AG04450 (cell line): Measurements from ENCODE around the gene WASF3. TPM values are rescaled to one million over a fixed set of nuclear protein-coding genes. Genes with fewer than 3 reads are reported as not detected.

Source experiments
- CTCF ChIA-PET: fragments of 300-600, 350-600 bp; formaldehyde crosslinking; extraction: SDS; loops from one replicate; lab custom pipeline; 2022; ENCODE audit warnings: antibody characterized with exemption, inconsistent platforms; lab: Charles Lee
- POLR2A ChIA-PET: fragments of 350-600 bp; formaldehyde crosslinking; extraction: SDS; loops from one replicate; lab custom pipeline; 2021; ENCODE audit warnings: antibody characterized with exemption, inconsistent platforms; lab: Yijun Ruan, JAX
- DNase-seq: peaks from one replicate; pipeline ENCODE4 v3.0.0-alpha.2; 2011; ENCODE audit warnings: low read depth, low spot score
- H3K27ac ChIP-seq: one replicate; pipeline ENCODE4 v1.5.1; 2012; ENCODE audit warnings: low read depth, low read length, control low read depth
- H3K27me3 ChIP-seq: one replicate; pipeline ENCODE4 v1.6.0; 2012; ENCODE audit warnings: low read length; ENCODE audit not compliant: control insufficient read depth, insufficient read depth
- H3K4me3 ChIP-seq: 2 replicates; pipeline ENCODE4 v1.5.1; 2011; ENCODE audit warnings: mild to moderate bottlenecking, low read depth, low read length, control low read depth
- H3K9me3 ChIP-seq: 2 replicates; pipeline ENCODE4 v1.5.1; 2012; ENCODE audit warnings: low read length; ENCODE audit not compliant: control insufficient read depth, insufficient read depth
- polyA plus RNA-seq: library from polyadenylated mRNA; depleted of rRNA; stranded (reverse); fragments of >200 nt; gene quantifications from 2 replicates; pipeline ENCODE4 v1.2.3, GENCODE V29; 2011
- TF ChIP-seq, protein P1 (sequence below): IDR thresholded peaks from 2 replicates; pipeline ENCODE4 v1.5.1; 2011; ENCODE audit warnings: low read depth, low read length, control low read depth, inconsistent platforms

Gene WASF3
- polyA plus RNA-seq, 1 experiment: 11.3 TPM

DNA sequence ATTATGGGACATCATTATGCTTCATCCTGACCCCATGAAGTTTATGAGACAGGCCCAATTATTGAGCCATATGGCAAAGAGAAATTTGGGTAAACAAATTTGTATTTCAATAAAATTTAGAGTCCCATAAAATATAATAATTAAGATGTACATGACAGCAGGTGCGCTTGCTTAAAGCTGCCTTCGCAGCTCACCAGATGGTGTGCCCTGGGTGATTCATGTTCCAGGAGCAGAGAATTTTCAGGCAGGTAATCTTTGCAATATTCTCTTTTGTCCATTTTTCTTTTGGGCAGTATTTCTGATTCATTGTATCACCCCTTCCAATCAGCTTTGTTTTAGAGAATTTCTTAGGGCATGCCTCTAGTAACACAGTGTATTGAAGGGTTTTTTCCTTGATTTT lies 39.5 kb upstream of the WASF3 start:
- CTCF ChIA-PET: interaction anchor here (1.5 to 2.5 kb wide), 2 partner anchors 15 to 181 kb away, joined by 3 to 12 read pairs; no protein-coding TSS in a partner anchor
- no peak for DNase-seq
- TF ChIP-seq, protein P1, sequence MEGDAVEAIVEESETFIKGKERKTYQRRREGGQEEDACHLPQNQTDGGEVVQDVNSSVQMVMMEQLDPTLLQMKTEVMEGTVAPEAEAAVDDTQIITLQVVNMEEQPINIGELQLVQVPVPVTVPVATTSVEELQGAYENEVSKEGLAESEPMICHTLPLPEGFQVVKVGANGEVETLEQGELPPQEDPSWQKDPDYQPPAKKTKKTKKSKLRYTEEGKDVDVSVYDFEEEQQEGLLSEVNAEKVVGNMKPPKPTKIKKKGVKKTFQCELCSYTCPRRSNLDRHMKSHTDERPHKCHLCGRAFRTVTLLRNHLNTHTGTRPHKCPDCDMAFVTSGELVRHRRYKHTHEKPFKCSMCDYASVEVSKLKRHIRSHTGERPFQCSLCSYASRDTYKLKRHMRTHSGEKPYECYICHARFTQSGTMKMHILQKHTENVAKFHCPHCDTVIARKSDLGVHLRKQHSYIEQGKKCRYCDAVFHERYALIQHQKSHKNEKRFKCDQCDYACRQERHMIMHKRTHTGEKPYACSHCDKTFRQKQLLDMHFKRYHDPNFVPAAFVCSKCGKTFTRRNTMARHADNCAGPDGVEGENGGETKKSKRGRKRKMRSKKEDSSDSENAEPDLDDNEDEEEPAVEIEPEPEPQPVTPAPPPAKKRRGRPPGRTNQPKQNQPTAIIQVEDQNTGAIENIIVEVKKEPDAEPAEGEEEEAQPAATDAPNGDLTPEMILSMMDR: no peak
- Histone ChIP-seq H3K9me3 (peaks cover 3% of the 10 kb centered on the region; the same call in 1 of the 2 replicates), H3K4me3 (no peak overlapping the region), H3K27ac (no peak overlapping the region), H3K27me3 (no peaks in the 10 kb centered on the region)
- POLR2A ChIA-PET: no interaction called here

DNA sequence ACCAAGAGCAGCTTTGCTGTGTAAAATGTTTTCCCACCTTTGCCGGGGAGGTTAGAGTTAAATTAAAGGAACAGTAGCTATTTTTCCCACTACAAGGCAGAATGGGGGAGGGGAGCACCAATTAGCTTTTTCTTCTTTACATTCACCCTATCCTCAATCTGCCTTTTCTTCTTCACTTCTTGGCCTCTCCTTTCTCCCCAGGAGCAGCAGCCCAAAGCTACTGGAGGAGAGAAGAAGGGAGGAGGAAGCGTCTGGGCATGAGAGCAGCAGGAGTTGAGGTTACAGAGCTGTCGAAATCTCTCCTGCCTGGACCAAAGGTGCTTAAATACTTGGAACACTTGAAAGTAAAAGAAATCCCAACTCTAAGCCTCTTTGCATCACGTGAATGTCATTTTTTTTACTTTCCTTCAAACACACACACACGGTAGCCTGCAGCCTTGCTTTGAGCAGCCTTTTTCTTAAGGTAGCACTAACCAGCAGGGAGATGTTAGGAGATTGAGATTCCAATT lies 39.0 kb upstream of the WASF3 start:
- Histone ChIP-seq H3K9me3 (peaks cover 3% of the 10 kb centered on the region; the same call in 1 of the 2 replicates), H3K27ac (no peak overlapping the region), H3K4me3 (no peak overlapping the region), H3K27me3 (no peaks in the 10 kb centered on the region)
- no peak for DNase-seq
- CTCF ChIA-PET: interaction anchor here (2.5 kb wide), 1 partner anchor 180 kb away, joined by 12 read pairs; no protein-coding TSS in a partner anchor
- TF ChIP-seq, protein P1: no peak
- POLR2A ChIA-PET: no interaction called here

DNA sequence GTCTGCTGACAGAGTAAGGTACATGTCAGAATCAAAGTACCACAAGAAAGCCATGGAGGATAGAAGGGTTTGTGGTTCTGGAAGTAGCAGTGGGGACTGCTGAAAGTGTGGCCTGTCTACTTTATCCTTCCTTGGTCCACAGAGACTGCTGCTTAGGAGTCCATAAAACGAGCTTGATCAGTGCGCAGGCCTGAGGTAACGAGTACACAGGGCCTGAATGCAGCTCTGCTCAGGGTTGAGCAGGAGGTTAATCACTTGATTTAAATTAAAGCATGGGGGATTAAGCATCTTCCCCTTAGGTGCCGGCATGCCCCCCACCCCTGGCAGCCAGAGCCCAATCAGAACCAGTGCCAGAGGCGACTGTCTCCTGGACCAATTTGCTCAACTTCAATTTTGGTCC lies 34.9 kb upstream of the WASF3 start:
- Histone ChIP-seq H3K27me3 (no peaks in the 10 kb centered on the region), H3K9me3 (peaks cover 3% of the 10 kb centered on the region; the same call in 1 of the 2 replicates), H3K4me3 (no peak overlapping the region), H3K27ac (no peak overlapping the region)
- CTCF ChIA-PET: no interaction called here
- DNase-seq: no peak
- POLR2A ChIA-PET: no interaction called here
- TF ChIP-seq, protein P1: no peak

DNA sequence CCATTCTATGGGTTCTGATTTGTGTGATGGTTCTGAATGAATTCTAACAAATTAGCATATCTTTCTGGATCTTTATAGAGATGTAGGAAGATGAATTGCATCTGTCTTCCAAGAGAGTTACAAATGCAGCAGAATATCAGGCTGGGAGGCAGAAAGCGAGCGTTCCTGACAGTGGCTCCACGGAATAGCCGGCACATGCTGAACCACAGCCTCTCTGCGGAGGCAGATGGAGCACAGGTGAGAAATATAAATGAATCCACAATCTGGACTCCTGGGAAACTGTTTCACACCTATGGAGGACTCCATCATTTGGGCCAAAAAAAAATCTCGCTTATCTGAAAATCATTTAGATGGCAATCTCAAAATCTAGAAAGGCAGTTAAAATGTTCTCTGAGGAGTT lies 34.5 kb upstream of the WASF3 start:
- POLR2A ChIA-PET: no interaction called here
- TF ChIP-seq, protein P1: no peak
- CTCF ChIA-PET: no interaction called here
- no peak overlapping the region for H3K4me3 ChIP-seq
- no peak for DNase-seq
- H3K27me3 ChIP-seq: no peaks in the 10 kb centered on the region
- peaks cover 3% of the 10 kb centered on the region; the same call in 1 of the 2 replicates for H3K9me3 ChIP-seq
- no peak overlapping the region for H3K27ac ChIP-seq

DNA sequence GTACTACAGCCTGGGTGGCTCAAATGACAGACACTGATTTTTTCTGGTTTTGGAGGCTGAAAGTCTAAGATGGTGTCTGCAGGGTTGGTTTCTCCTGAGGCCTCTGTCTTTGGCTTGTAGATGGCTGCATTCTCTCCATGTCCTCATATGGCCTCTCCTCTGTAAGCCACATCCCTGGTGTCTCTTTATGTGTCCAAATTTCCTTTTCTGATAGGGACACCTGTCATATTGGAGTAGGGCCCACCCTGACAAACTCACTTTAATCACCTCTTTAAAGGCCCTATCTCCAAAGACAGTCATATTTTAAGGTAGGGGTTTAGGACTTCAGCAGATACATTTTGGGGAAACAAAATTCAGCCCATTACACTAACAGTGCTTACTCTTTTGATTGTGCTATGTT lies 32.0 kb upstream of the WASF3 start:
- TF ChIP-seq, protein P1: no peak
- Histone ChIP-seq H3K27me3 (no peaks in the 10 kb centered on the region), H3K27ac (no peak overlapping the region), H3K4me3 (no peak overlapping the region), H3K9me3 (peaks cover 3% of the 10 kb centered on the region; the same call in 1 of the 2 replicates)
- ChIA-PET CTCF (no interaction called here), POLR2A (no interaction called here)
- DNase-seq: no peak
